ENCODE measurements around the gene KTI12. TPM values are rescaled to one million over a fixed set of nuclear protein-coding genes. Genes with fewer than 3 reads are reported as not detected.
A peak's percentile ranks its signal among the peaks of the same experiment; 100 is the strongest.

KTI12 gene
- total RNA-seq, 1 experiment from 2014 or later, result 22.1 TPM

GRCh38 chr1:52059321-52059720 is 25.7 kb upstream of the KTI12 start:
- Histone ChIP-seq H3K27ac (ENCODE audit: low read length) (no peak overlapping the region; the same call in 1 of the 2 replicates), H3K79me2 (ENCODE audit: low read length) (peaks cover 90% of the 10 kb centered on the region), H3K27me3 (ENCODE audit: low read length) (no peaks in the 10 kb centered on the region), H3K9me2 (replicated peaks; ENCODE audit: insufficient read depth, low read length) (no peaks in the 10 kb centered on the region), H3K36me3 (ENCODE audit: insufficient read depth, low read length) (peaks cover 34% of the 10 kb centered on the region; the same call in 1 of the 2 replicates), H4K20me1 (ENCODE audit: insufficient read depth, low read depth, low read length) (peaks cover 12% of the 10 kb centered on the region; the same call in 1 of the 2 replicates), H3K9me3 (ENCODE audit: low read length) (no peaks in the 10 kb centered on the region), H2AFZ (ENCODE audit: low read length) (no peak overlapping the region), H3K4me2 (ENCODE audit: low read depth, low read length, poor library complexity, severe bottlenecking) (peak overlapping the region; percentile 7), H3K9ac (ENCODE audit: low read length) (no peak overlapping the region), H3K4me3 (ENCODE audit: low read length) (no peak overlapping the region), H3K4me1 (ENCODE audit: low read length) (peaks cover 21% of the 10 kb centered on the region)
- DNase-seq, result no peak

- H2AFZ ChIP-seq (ENCODE audit: low read length), result no peak overlapping the region
- peaks cover 8% of the 10 kb centered on the region; the same call in 1 of the 2 replicates for H4K20me1 ChIP-seq (ENCODE audit: insufficient read depth, low read depth, low read length)
- peak overlapping the region; percentile 91; the same call in 1 of the 2 replicates for H3K9ac ChIP-seq (ENCODE audit: low read length)
- peak overlapping the region; percentile 60; the same call in 1 of the 2 replicates for H3K27ac ChIP-seq (ENCODE audit: low read length)
- H3K4me2 ChIP-seq (ENCODE audit: low read depth, low read length, poor library complexity, severe bottlenecking), result peak overlapping the region; percentile 84
- H3K36me3 ChIP-seq (ENCODE audit: insufficient read depth, low read length), result peaks cover 23% of the 10 kb centered on the region; the same call in 1 of the 2 replicates
- H3K27me3 ChIP-seq (ENCODE audit: low read length), result no peaks in the 10 kb centered on the region
- no peaks in the 10 kb centered on the region for H3K9me2 ChIP-seq (replicated peaks; ENCODE audit: insufficient read depth, low read length)
- DNase-seq, result no peak
- no peaks in the 10 kb centered on the region for H3K9me3 ChIP-seq (ENCODE audit: low read length)
- peaks cover 30% of the 10 kb centered on the region for H3K4me1 ChIP-seq (ENCODE audit: low read length)
- H3K4me3 ChIP-seq (ENCODE audit: low read length), result peak overlapping the region; percentile 91
- peaks cover 90% of the 10 kb centered on the region for H3K79me2 ChIP-seq (ENCODE audit: low read length)
Observed at GRCh38 chr1:52057876-52058415, 24.3 kb upstream of the KTI12 start.

- Histone ChIP-seq H3K9me2 (replicated peaks; ENCODE audit: insufficient read depth, low read length) (no peaks in the 10 kb centered on the region), H3K79me2 (ENCODE audit: low read length) (peaks cover 90% of the 10 kb centered on the region), H3K27ac (ENCODE audit: low read length) (peak overlapping the region; percentile 60), H3K9ac (ENCODE audit: low read length) (peak overlapping the region; percentile 91), H3K9me3 (ENCODE audit: low read length) (no peaks in the 10 kb centered on the region), H2AFZ (ENCODE audit: low read length) (no peak overlapping the region), H3K4me3 (ENCODE audit: low read length) (peak overlapping the region; percentile 91), H3K27me3 (ENCODE audit: low read length) (no peaks in the 10 kb centered on the region), H3K4me1 (ENCODE audit: low read length) (peaks cover 30% of the 10 kb centered on the region), H3K4me2 (ENCODE audit: low read depth, low read length, poor library complexity, severe bottlenecking) (peak overlapping the region; percentile 84), H4K20me1 (ENCODE audit: insufficient read depth, low read depth, low read length) (peaks cover 8% of the 10 kb centered on the region; the same call in 1 of the 2 replicates), H3K36me3 (ENCODE audit: insufficient read depth, low read length) (peaks cover 16% of the 10 kb centered on the region; the same call in 1 of the 2 replicates)
- DNase-seq, result no peak
Observed at GRCh38 chr1:52057255-52057654, 23.6 kb upstream of the KTI12 start.

- Histone ChIP-seq H3K9ac (ENCODE audit: low read length) (peak overlapping the region; percentile 91), H3K27me3 (ENCODE audit: low read length) (no peaks in the 10 kb centered on the region), H3K4me2 (ENCODE audit: low read depth, low read length, poor library complexity, severe bottlenecking) (peak overlapping the region; percentile 84), H2AFZ (ENCODE audit: low read length) (no peak overlapping the region; the same call in 1 of the 2 replicates), H3K27ac (ENCODE audit: low read length) (peak overlapping the region; percentile 60), H4K20me1 (ENCODE audit: insufficient read depth, low read depth, low read length) (peaks cover 8% of the 10 kb centered on the region; the same call in 1 of the 2 replicates), H3K9me3 (ENCODE audit: low read length) (no peaks in the 10 kb centered on the region), H3K4me3 (ENCODE audit: low read length) (peak overlapping the region; percentile 91), H3K79me2 (ENCODE audit: low read length) (peaks cover 93% of the 10 kb centered on the region), H3K9me2 (replicated peaks; ENCODE audit: insufficient read depth, low read length) (no peaks in the 10 kb centered on the region), H3K4me1 (ENCODE audit: low read length) (peaks cover 30% of the 10 kb centered on the region), H3K36me3 (ENCODE audit: insufficient read depth, low read length) (peaks cover 16% of the 10 kb centered on the region; the same call in 1 of the 2 replicates)
- no peak for DNase-seq
Observed at GRCh38 chr1:52056937-52057231, 23.3 kb upstream of the KTI12 start.

GRCh38 chr1:52056163-52056936 is 22.7 kb upstream of the KTI12 start, which contains the start of gene BTF3L4:
TSS of gene BTF3L4 (plus strand) at chr1:52056295. CDS start at chr1:52059848, 3,553 bp downstream.
- H4K20me1 ChIP-seq (ENCODE audit: insufficient read depth, low read depth, low read length), result peaks cover 8% of the 10 kb centered on the region; the same call in 1 of the 2 replicates
- H3K36me3 ChIP-seq (ENCODE audit: insufficient read depth, low read length), result peaks cover 16% of the 10 kb centered on the region; the same call in 1 of the 2 replicates
- no peaks in the 10 kb centered on the region for H3K9me2 ChIP-seq (replicated peaks; ENCODE audit: insufficient read depth, low read length)
- H2AFZ ChIP-seq (ENCODE audit: low read length), result peak within 1 kb of the TSS; percentile 2
- H3K9me3 ChIP-seq (ENCODE audit: low read length), result no peaks in the 10 kb centered on the region
- peak; percentile 98 for DNase-seq
- peaks cover 30% of the 10 kb centered on the region for H3K4me1 ChIP-seq (ENCODE audit: low read length)
- peak within 1 kb of the TSS; percentile 88 for H3K27ac ChIP-seq (ENCODE audit: low read length)
- peak within 1 kb of the TSS; percentile 95 for H3K4me2 ChIP-seq (ENCODE audit: low read depth, low read length, poor library complexity, severe bottlenecking)
- H3K79me2 ChIP-seq (ENCODE audit: low read length), result peaks cover 96% of the 10 kb centered on the region
- H3K4me3 ChIP-seq (ENCODE audit: low read length), result peak within 1 kb of the TSS; percentile 91
- no peaks in the 10 kb centered on the region for H3K27me3 ChIP-seq (ENCODE audit: low read length)
- H3K9ac ChIP-seq (ENCODE audit: low read length), result peak within 1 kb of the TSS; percentile 91

GRCh38 chr1:52055866-52056162 is 22.2 kb upstream of the KTI12 start:
- H3K4me3 ChIP-seq (ENCODE audit: low read length), result peak overlapping the region; percentile 91
- H3K9me3 ChIP-seq (ENCODE audit: low read length), result no peaks in the 10 kb centered on the region
- peaks cover 95% of the 10 kb centered on the region for H3K79me2 ChIP-seq (ENCODE audit: low read length)
- no peaks in the 10 kb centered on the region for H3K9me2 ChIP-seq (replicated peaks; ENCODE audit: insufficient read depth, low read length)
- H3K4me1 ChIP-seq (ENCODE audit: low read length), result peaks cover 30% of the 10 kb centered on the region
- no peak for DNase-seq
- peak overlapping the region; percentile 2; the same call in 1 of the 2 replicates for H2AFZ ChIP-seq (ENCODE audit: low read length)
- H4K20me1 ChIP-seq (ENCODE audit: insufficient read depth, low read depth, low read length), result peaks cover 8% of the 10 kb centered on the region; the same call in 1 of the 2 replicates
- peak overlapping the region; percentile 91 for H3K9ac ChIP-seq (ENCODE audit: low read length)
- peak overlapping the region; percentile 88 for H3K27ac ChIP-seq (ENCODE audit: low read length)
- peak overlapping the region; percentile 95 for H3K4me2 ChIP-seq (ENCODE audit: low read depth, low read length, poor library complexity, severe bottlenecking)
- peaks cover 16% of the 10 kb centered on the region; the same call in 1 of the 2 replicates for H3K36me3 ChIP-seq (ENCODE audit: insufficient read depth, low read length)
- no peaks in the 10 kb centered on the region for H3K27me3 ChIP-seq (ENCODE audit: low read length)

- DNase-seq, result peak; percentile 94
- Histone ChIP-seq H3K4me1 (ENCODE audit: low read length) (peaks cover 30% of the 10 kb centered on the region), H3K27me3 (ENCODE audit: low read length) (no peaks in the 10 kb centered on the region), H3K9me2 (replicated peaks; ENCODE audit: insufficient read depth, low read length) (no peaks in the 10 kb centered on the region), H3K9me3 (ENCODE audit: low read length) (no peaks in the 10 kb centered on the region), H2AFZ (ENCODE audit: low read length) (peak within 1 kb of the TSS; percentile 2), H3K4me2 (ENCODE audit: low read depth, low read length, poor library complexity, severe bottlenecking) (peak within 1 kb of the TSS; percentile 95), H3K27ac (ENCODE audit: low read length) (peak within 1 kb of the TSS; percentile 88), H4K20me1 (ENCODE audit: insufficient read depth, low read depth, low read length) (peaks cover 8% of the 10 kb centered on the region; the same call in 1 of the 2 replicates), H3K36me3 (ENCODE audit: insufficient read depth, low read length) (peaks cover 16% of the 10 kb centered on the region; the same call in 1 of the 2 replicates), H3K9ac (ENCODE audit: low read length) (peak within 1 kb of the TSS; percentile 91), H3K4me3 (ENCODE audit: low read length) (peak within 1 kb of the TSS; percentile 91), H3K79me2 (ENCODE audit: low read length) (peaks cover 95% of the 10 kb centered on the region)
Observed at GRCh38 chr1:52055066-52055865, 21.7 kb upstream of the KTI12 start, which contains the start of gene TXNDC12. TSS of gene TXNDC12 (minus strand) at chr1:52055191. CDS start at chr1:52055096, 95 bp downstream.

All from Karpas-422 (cell line).